ENCODE results near the gene CEP112.

Gene CEP112

GRCh38 chr17:65666876-65667321 lies 525.0 kb downstream of the CEP112 start:
- DNase-seq, result no peak

- DNase-seq, result no peak
Observed at GRCh38 chr17:65665966-65666365, 526.0 kb downstream of the CEP112 start.

- DNase-seq, result no peak
Observed at GRCh38 chr17:65664696-65665095, 527.2 kb downstream of the CEP112 start.

- DNase-seq, result no peak
Observed at GRCh38 chr17:65664266-65664665, 527.7 kb downstream of the CEP112 start.

GRCh38 chr17:65662196-65662595 lies 529.7 kb downstream of the CEP112 start:
- no peak for DNase-seq

- no peak for DNase-seq
Observed at GRCh38 chr17:65660947-65661346, 531.0 kb downstream of the CEP112 start.

- no peak for DNase-seq
Observed at GRCh38 chr17:65660078-65660477, 531.9 kb downstream of the CEP112 start.

GRCh38 chr17:65659512-65659911 lies 532.4 kb downstream of the CEP112 start:
- no peak for DNase-seq

GRCh38 chr17:65657251-65657828 lies 534.6 kb downstream of the CEP112 start:
- DNase-seq, result no peak

GRCh38 chr17:65656390-65657250 lies 535.3 kb downstream of the CEP112 start:
- DNase-seq, result no peak

GRCh38 chr17:65655706-65656105 lies 536.2 kb downstream of the CEP112 start:
- DNase-seq, result no peak

- no peak for DNase-seq
Observed at GRCh38 chr17:65644545-65644944, 547.4 kb downstream of the CEP112 start.

- DNase-seq, result no peak
Observed at GRCh38 chr17:65638221-65638975, 553.5 kb downstream of the CEP112 start.

- no peak for DNase-seq
Observed at GRCh38 chr17:65637786-65638185, 554.1 kb downstream of the CEP112 start.

GRCh38 chr17:65634533-65634932 lies 557.4 kb downstream of the CEP112 start:
- no peak for DNase-seq

- DNase-seq, result no peak
Observed at GRCh38 chr17:65633988-65634387, 557.9 kb downstream of the CEP112 start.

GRCh38 chr17:65633146-65633881 lies 558.6 kb downstream of the CEP112 start:
- no peak for DNase-seq

GRCh38 chr17:65630502-65630901 lies 561.4 kb downstream of the CEP112 start:
- DNase-seq, result no peak

- no peak for DNase-seq
Observed at GRCh38 chr17:65629234-65629690, 562.7 kb downstream of the CEP112 start.

- no peak for DNase-seq
Observed at GRCh38 chr17:65628644-65629036, 563.3 kb downstream of the CEP112 start.

- no peak for DNase-seq
Observed at GRCh38 chr17:65627891-65628643, 563.9 kb downstream of the CEP112 start.

GRCh38 chr17:65627108-65627507 lies 564.8 kb downstream of the CEP112 start:
- DNase-seq, result no peak

All from hematopoietic multipotent progenitor cell treated with erythropoietin and hydrocortisone succinate and interleukin-3 and kit ligand, for 8 days (in vitro differentiated cells).